Peyer's patch (tissue), 4 donors: ENCODE measurements around the gene KIF26B.

Source experiments
- POLR2A ChIP-seq, 2 donors: fragments of 450-650 bp; IDR thresholded peaks; one replicate each; pipeline ENCODE4 v1.5.1; 2017; ENCODE audit warnings: antibody characterized with exemption in 2 of 2, mild to moderate bottlenecking in 2 of 2, moderate library complexity in 2 of 2
- TF ChIP-seq, protein P1 (sequence below), 6 experiments: fragments of 450-650 bp in 4 of 6; fragments of 200-600 bp in 2 of 6; sonication (generic) in 1 of 6; IDR thresholded peaks; one replicate each; pipeline ENCODE4 v1.5.1; 2017 to 2019; ENCODE audit warnings: antibody characterized with exemption in 6 of 6, mild to moderate bottlenecking in 3 of 6, moderate library complexity in 1 of 6

DNA sequence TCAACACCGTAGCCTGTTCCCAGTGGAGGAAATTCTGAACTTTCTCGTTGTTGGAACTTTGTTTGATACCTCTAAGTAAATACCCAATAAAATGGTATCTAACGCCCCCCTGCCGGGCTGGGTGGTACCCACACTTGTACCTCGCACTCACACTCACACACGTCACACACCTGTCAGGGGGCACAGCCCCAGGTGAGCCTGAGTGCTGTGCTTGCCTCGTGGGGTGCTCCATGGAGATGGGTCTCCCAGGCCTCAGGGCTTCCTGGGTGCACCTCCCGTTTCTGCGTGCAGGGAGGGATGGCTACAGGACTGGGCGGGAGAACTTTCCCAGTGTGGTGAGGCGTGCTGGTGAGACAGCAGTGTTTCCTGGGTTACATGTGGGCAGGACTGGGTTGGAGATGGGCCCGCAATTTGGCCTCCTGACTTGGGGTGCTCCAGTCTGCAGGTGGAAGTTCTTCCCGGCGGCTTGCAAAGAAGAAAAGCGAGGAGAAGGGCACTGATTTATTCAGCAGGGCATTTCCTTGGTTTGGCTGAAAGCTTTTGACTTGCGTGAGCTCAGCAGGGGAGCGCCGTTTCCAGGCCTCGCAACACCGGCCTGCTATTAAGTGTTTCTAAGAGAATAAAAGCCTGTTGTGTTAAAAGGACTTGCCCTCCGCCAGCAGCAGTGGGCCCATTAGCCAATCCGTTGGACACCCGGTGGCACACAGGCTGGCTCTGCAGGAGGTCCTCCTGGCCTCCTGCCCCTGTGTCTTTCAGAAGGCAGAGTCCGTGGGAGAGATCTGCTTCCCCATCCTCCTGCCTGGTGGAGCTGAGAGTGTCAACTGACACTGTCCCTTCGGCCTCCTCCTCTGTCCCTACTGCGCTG lies 79.7 kb downstream of the KIF26B start:
- TF ChIP-seq, protein P1, sequence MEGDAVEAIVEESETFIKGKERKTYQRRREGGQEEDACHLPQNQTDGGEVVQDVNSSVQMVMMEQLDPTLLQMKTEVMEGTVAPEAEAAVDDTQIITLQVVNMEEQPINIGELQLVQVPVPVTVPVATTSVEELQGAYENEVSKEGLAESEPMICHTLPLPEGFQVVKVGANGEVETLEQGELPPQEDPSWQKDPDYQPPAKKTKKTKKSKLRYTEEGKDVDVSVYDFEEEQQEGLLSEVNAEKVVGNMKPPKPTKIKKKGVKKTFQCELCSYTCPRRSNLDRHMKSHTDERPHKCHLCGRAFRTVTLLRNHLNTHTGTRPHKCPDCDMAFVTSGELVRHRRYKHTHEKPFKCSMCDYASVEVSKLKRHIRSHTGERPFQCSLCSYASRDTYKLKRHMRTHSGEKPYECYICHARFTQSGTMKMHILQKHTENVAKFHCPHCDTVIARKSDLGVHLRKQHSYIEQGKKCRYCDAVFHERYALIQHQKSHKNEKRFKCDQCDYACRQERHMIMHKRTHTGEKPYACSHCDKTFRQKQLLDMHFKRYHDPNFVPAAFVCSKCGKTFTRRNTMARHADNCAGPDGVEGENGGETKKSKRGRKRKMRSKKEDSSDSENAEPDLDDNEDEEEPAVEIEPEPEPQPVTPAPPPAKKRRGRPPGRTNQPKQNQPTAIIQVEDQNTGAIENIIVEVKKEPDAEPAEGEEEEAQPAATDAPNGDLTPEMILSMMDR (IDR thresholded peaks at IDR 0.05) = no peak
- no peak for TF ChIP-seq POLR2A (IDR thresholded peaks at IDR 0.05)
